Lung (tissue), 16 donors: ENCODE data around the gene ANKRD34B. TPM values are rescaled to one million over a fixed set of nuclear protein-coding genes. Genes with fewer than 3 reads are reported as not detected.

Experiments used
- ATAC-seq: fragments of 200-7000 bp; cut with Tn5 transposase; one replicate; pipeline ENCODE4 v1.9.1; 2020; ENCODE audit warnings: moderate number of reproducible peaks; ENCODE audit not compliant: insufficient read depth, low FRiP score
- DNase-seq, 3 donors: peaks; one replicate each; pipeline ENCODE4 v3.0.0-alpha.2; 2013 to 2017
- H3K27ac ChIP-seq, 2 donors: one replicate each; pipeline ENCODE4 v1.5.1; 2013; ENCODE audit warnings: mild to moderate bottlenecking in 2 of 2, moderate library complexity in 2 of 2, control low read depth in 1 of 2, inconsistent platforms in 1 of 2, low read depth in 1 of 2, low read length in 1 of 2
- H3K27me3 ChIP-seq, 3 donors: one replicate each; pipeline ENCODE4 v1.5.1; 2013; ENCODE audit warnings: low read length in 2 of 3; ENCODE audit not compliant: control insufficient read depth in 3 of 3, insufficient read depth in 3 of 3
- H3K36me3 ChIP-seq, 4 donors: one replicate each; pipeline ENCODE4 v1.5.1; 2013; ENCODE audit warnings: low read length in 4 of 4, mild to moderate bottlenecking in 1 of 4, moderate library complexity in 1 of 4; ENCODE audit not compliant: control insufficient read depth in 4 of 4, insufficient read depth in 4 of 4
- H3K4me1 ChIP-seq, 5 donors: one replicate each; pipeline ENCODE4 v1.5.1; 2013; ENCODE audit warnings: low read length in 5 of 5, mild to moderate bottlenecking in 2 of 5, moderate library complexity in 1 of 5; ENCODE audit not compliant: control insufficient read depth in 5 of 5, insufficient read depth in 5 of 5
- H3K4me3 ChIP-seq: one replicate; pipeline ENCODE4 v1.5.1; 2013; ENCODE audit warnings: mild to moderate bottlenecking, control low read depth, moderate library complexity
- H3K9ac ChIP-seq, 2 donors: one replicate each; pipeline ENCODE4 v1.5.1; 2013; ENCODE audit warnings: low read length in 2 of 2, control low read depth in 1 of 2; ENCODE audit not compliant: insufficient read depth in 1 of 2
- H3K9me3 ChIP-seq, 4 donors: one replicate each; pipeline ENCODE4 v1.5.1; 2013; ENCODE audit warnings: low read length in 3 of 4, mild to moderate bottlenecking in 1 of 4, moderate library complexity in 1 of 4; ENCODE audit not compliant: control insufficient read depth in 4 of 4, insufficient read depth in 3 of 4
- WGBS, 2 donors: extraction: QIAGEN DNeasy Blood & Tissue Kit; methylation state at CpG; one replicate each; pipeline ENCODE4 v1.1.7; 2013; 5-methylcytosine and 5-hydroxymethylcytosine counted together
- long read RNA-seq, 5 donors: transcript quantifications; one replicate each; lab custom pipeline, GENCODE V29; 2026
- polyA plus RNA-seq, 2 donors: library from polyadenylated mRNA; stranded (reverse); fragments of 200-250 nt; gene quantifications; one replicate each; pipeline ENCODE4 v1.2.1, GENCODE V29; 2013
- total RNA-seq, 2 donors: library from RNA; depleted of rRNA in 1 of 2; stranded (reverse); fragments of >200 nt in 1 of 2; gene quantifications; one replicate each; pipeline ENCODE4 v1.2.1, GENCODE V29; 2014 to 2021
- TF ChIP-seq, protein P1 (sequence below): IDR thresholded peaks from 2 replicates; pipeline ENCODE4 v1.5.1; 2012; ENCODE audit warnings: mild to moderate bottlenecking; ENCODE audit errors: control extremely low read depth, extremely low read depth
- donor health status: control.
- donor health status: control.
- donor health status: Bipolar disorder and iron deficiency.
- donor health status: healthy.
- donor health status: DM: yes; HTN: yes; CAD: no.

The ANKRD34B gene
- under 1 TPM in 1 of 2 donors, not detected in 1; 0.34 TPM for total RNA-seq
- polyA plus RNA-seq: under 1 TPM in 1 of 2 donors, not detected in 1; 0.13 TPM
- long read RNA-seq, donor 1: 0 reads
- long read RNA-seq, donor 2: 0 reads
- long read RNA-seq, donor 3: 0 reads
- long read RNA-seq, donor 4: 0 reads
- long read RNA-seq, donor 5: 0 reads

DNA sequence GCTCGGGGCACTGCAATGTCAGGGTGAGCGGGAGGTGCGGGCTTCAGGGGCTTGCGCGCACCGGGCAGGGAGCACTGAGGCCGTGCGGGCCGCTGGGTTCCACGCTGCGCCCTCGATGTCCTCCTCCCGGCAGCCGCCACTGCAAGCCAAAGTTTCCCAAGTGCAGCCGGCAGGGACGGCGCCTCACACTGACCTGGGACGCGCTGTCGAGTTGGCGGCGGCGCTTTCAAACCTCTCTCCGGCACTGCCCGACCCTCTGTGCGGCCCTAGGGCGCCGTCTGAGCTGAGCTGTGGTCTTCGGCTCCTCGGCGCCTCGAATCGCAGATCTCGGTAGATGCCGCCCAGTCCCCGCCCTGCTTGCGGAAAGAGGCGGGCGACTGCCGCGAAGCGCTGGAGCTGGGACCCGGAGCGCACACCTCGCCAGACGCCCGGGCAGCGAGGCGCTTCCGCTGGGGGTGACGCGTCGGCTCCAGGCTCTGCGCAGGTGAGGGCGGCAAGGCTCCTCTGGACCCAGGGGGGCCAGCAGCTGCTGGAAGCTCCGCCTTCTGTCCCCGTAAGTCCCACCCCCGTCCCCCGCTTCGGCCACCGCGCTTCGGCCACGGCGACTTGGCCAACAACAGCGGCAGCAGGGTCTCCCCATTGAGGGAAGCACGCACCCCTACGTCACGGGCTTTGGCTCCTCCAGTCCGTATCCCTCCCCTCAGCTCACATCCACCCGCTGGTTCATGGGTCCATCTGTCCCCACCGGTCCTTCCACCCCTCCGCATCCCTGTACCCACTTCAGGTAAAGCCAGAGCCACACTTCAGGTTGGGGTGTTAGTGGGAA lies at the start of gene ANKRD34B:
TSS of gene ANKRD34B (minus strand) at position 320 of the 826 bp plus-strand sequence. CDS start 10,261 bp downstream, outside the sequence.
- Histone ChIP-seq H3K4me3 (peak within 1 kb of the TSS; percentile 10), H3K27ac (no peak within 1 kb of the TSS), H3K4me1 (peaks cover 0 to 13% (median 0%) of the 10 kb centered on the region in 5 donors), H3K9me3 (peaks cover 0 to 8% (median 0%) of the 10 kb centered on the region in 4 donors), H3K27me3 (peaks cover 13 to 61% (median 48%) of the 10 kb centered on the region in 3 donors), H3K9ac (no peak within 1 kb of the TSS), H3K36me3 (no peaks in the 10 kb centered on the region)
- DNase-seq: peak; percentile 25 to 40 (median 28)
- peak; percentile 20 for ATAC-seq
- WGBS, 2 donors: 2 to 3% methylated on average over 57 to 73 of the region's 73 CpGs
- TF ChIP-seq, protein P1, sequence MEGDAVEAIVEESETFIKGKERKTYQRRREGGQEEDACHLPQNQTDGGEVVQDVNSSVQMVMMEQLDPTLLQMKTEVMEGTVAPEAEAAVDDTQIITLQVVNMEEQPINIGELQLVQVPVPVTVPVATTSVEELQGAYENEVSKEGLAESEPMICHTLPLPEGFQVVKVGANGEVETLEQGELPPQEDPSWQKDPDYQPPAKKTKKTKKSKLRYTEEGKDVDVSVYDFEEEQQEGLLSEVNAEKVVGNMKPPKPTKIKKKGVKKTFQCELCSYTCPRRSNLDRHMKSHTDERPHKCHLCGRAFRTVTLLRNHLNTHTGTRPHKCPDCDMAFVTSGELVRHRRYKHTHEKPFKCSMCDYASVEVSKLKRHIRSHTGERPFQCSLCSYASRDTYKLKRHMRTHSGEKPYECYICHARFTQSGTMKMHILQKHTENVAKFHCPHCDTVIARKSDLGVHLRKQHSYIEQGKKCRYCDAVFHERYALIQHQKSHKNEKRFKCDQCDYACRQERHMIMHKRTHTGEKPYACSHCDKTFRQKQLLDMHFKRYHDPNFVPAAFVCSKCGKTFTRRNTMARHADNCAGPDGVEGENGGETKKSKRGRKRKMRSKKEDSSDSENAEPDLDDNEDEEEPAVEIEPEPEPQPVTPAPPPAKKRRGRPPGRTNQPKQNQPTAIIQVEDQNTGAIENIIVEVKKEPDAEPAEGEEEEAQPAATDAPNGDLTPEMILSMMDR: no peak

GRCh38 chr5:80619086-80619485 lies 49.0 kb upstream of the ANKRD34B start:
- no peak overlapping the region for H3K4me3 ChIP-seq
- H3K27ac ChIP-seq: no peak overlapping the region
- TF ChIP-seq, protein P1: no peak
- H3K27me3 ChIP-seq: no peaks in the 10 kb centered on the region
- no peaks in the 10 kb centered on the region for H3K36me3 ChIP-seq
- no peak overlapping the region for H3K9ac ChIP-seq
- WGBS, 2 donors: 83 to 84% methylated on average over 1 of the region's 1 CpG
- H3K9me3 ChIP-seq: no peaks in the 10 kb centered on the region
- H3K4me1 ChIP-seq: no peaks in the 10 kb centered on the region
- ATAC-seq (no peak), DNase-seq (no peak)

- ATAC-seq (no peak), DNase-seq (no peak)
- H3K4me1 ChIP-seq: no peaks in the 10 kb centered on the region
- H3K4me3 ChIP-seq: no peak overlapping the region
- H3K27me3 ChIP-seq: no peaks in the 10 kb centered on the region
- TF ChIP-seq, protein P1: no peak
- no peaks in the 10 kb centered on the region for H3K9me3 ChIP-seq
- H3K27ac ChIP-seq: no peak overlapping the region
- H3K36me3 ChIP-seq: no peaks in the 10 kb centered on the region
- 70 to 94% methylated on average over 4 of the region's 4 CpGs for WGBS, 2 donors
- H3K9ac ChIP-seq: no peak overlapping the region
Observed at GRCh38 chr5:80618438-80618837, 48.4 kb upstream of the ANKRD34B start.
